Measurements from ENCODE around the gene MOV10. TPM values are rescaled to one million over a fixed set of nuclear protein-coding genes. Genes with fewer than 3 reads are reported as not detected.

MOV10 gene
- total and polyA plus RNA-seq, 2 of the 13 experiments (the other 11 are each of a cell fraction or from before 2014, with no cell fraction given) = 56.4 to 58.2 TPM

DNA sequence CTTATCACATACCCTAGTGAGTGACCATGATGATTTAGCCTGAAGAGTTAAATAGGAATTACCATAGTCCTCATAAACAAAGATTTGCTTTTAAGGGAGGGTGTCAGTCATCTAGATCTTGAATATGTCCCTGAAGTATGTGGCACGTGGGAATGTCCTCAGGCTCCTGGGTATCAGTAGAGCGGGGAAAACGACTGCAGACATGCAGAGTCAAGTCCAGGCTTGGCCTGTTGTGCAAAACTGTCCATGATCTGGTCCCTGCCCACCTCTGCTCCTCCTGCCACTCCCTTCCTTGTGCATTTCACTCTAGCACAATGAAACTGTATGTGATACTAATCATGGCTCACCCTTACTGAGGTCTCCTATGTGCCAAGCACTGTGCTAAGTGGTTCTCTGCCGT, 12.9 kb downstream of the MOV10 start:
- no peaks in the 10 kb centered on the region for H3K9me3 ChIP-seq (ENCODE audit: low read length)
- POLR2A ChIA-PET = no interaction called here
- no peak overlapping the region for H2AFZ ChIP-seq (ENCODE audit: low read length)
- H3K9ac ChIP-seq (ENCODE audit: insufficient read depth, low read depth, low read length) = no peak overlapping the region
- no peak overlapping the region for H3K4me2 ChIP-seq (ENCODE audit: low read depth, low read length)
- CTCF ChIA-PET (ENCODE audit: low intra/inter-chr PET ratio, low total read pairs) = no interaction called here
- 95% methylated on average over 4 of the region's 4 CpGs for WGBS (ENCODE audit: low lambda C conversion rate)
- no peak for DNase-seq (ENCODE audit: low spot score)
- intact Hi-C loops (cut with micrococcal nuclease; ENCODE audit: unreplicated experiment) = no loop called here
- H3K4me1 ChIP-seq (ENCODE audit: insufficient read depth, low read length) = no peaks in the 10 kb centered on the region
- H4K20me1 ChIP-seq (ENCODE audit: insufficient read depth, low read length) = no peaks in the 10 kb centered on the region
- H3K79me2 ChIP-seq (ENCODE audit: insufficient read depth, low read length) = peaks cover 17% of the 10 kb centered on the region
- TF ChIP-seq SUZ12 (IDR thresholded peaks at IDR 0.05; ENCODE audit: low read depth, low read length) (no peak), ZNF441 (CRISPR knock-in tag; IDR thresholded peaks at IDR 0.05; ENCODE audit: borderline replicate concordance) (no peak), KLF9 (CRISPR knock-in tag; IDR thresholded peaks at IDR 0.05; ENCODE audit: low read depth) (no peak), ZNF350 (CRISPR knock-in tag; IDR thresholded peaks at IDR 0.05; ENCODE audit: borderline replicate concordance, low read depth) (no peak), KDM6A (CRISPR knock-in tag; IDR thresholded peaks at IDR 0.05; ENCODE audit: low read depth) (no peak), ZNF136 (CRISPR knock-in tag; IDR thresholded peaks at IDR 0.05; ENCODE audit: low read depth) (no peak), PHF5A (CRISPR knock-in tag; IDR thresholded peaks at IDR 0.05; ENCODE audit: low read depth, unreplicated experiment) (no peak), ELF1 (CRISPR knock-in tag; IDR thresholded peaks at IDR 0.05) (no peak), JARID2 (CRISPR knock-in tag; IDR thresholded peaks at IDR 0.05; ENCODE audit: insufficient replicate concordance) (no peak), SP5 (CRISPR knock-in tag; IDR thresholded peaks at IDR 0.05; ENCODE audit: borderline replicate concordance, low read depth) (no peak), THYN1 (CRISPR knock-in tag; IDR thresholded peaks at IDR 0.05; ENCODE audit: borderline replicate concordance, low read depth) (no peak), TRIM24 (CRISPR knock-in tag; IDR thresholded peaks at IDR 0.05) (no peak), FOXP1 (IDR thresholded peaks at IDR 0.05) (no peak), FOXP1 (CRISPR knock-in tag; IDR thresholded peaks at IDR 0.05) (no peak), NCOR1 (IDR thresholded peaks at IDR 0.05; ENCODE audit: borderline replicate concordance, low read length) (no peak)
- TF ChIP-seq, protein P1, sequence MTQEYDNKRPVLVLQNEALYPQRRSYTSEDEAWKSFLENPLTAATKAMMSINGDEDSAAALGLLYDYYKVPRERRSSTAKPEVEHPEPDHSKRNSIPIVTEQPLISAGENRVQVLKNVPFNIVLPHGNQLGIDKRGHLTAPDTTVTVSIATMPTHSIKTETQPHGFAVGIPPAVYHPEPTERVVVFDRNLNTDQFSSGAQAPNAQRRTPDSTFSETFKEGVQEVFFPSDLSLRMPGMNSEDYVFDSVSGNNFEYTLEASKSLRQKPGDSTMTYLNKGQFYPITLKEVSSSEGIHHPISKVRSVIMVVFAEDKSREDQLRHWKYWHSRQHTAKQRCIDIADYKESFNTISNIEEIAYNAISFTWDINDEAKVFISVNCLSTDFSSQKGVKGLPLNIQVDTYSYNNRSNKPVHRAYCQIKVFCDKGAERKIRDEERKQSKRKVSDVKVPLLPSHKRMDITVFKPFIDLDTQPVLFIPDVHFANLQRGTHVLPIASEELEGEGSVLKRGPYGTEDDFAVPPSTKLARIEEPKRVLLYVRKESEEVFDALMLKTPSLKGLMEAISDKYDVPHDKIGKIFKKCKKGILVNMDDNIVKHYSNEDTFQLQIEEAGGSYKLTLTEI (CRISPR knock-in tag; conservative IDR thresholded peaks at IDR 0.05) = no peak
- TF ChIP-seq, protein P2, sequence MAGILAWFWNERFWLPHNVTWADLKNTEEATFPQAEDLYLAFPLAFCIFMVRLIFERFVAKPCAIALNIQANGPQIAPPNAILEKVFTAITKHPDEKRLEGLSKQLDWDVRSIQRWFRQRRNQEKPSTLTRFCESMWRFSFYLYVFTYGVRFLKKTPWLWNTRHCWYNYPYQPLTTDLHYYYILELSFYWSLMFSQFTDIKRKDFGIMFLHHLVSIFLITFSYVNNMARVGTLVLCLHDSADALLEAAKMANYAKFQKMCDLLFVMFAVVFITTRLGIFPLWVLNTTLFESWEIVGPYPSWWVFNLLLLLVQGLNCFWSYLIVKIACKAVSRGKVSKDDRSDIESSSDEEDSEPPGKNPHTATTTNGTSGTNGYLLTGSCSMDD (CRISPR knock-in tag; IDR thresholded peaks at IDR 0.05) = no peak
- in situ Hi-C loops (cut with HindIII; ENCODE audit: extremely low pct_ligation_motif_present, low pct_unique_long_range_greater_than_20kb) = no loop called here
- no peak overlapping the region for H3K4me3 ChIP-seq (replicated peaks in 1 of 3; ENCODE audit: insufficient read depth in 1 of 3, low read depth in 2 of 3, low read length in 3 of 3)
- FAIRE-seq = no peak
- ATAC-seq = no peak
- peaks cover 8 to 27% of the 10 kb centered on the region in 2 experiments for H3K36me3 ChIP-seq (replicated peaks in 1 of 2; ENCODE audit: control insufficient read depth in 1 of 2, insufficient read depth in 2 of 2, low read length in 2 of 2)
- H3K27ac ChIP-seq (ENCODE audit: extremely low read length, insufficient read depth, low read length) = no peak overlapping the region
- no TSS peak for BruUV-seq (replicated peaks)
- no peaks in the 10 kb centered on the region for H3K27me3 ChIP-seq (ENCODE audit: control insufficient read depth in 1 of 2, insufficient read depth in 2 of 2, low read length in 2 of 2)
